Right hindlimb (tissue), 1 donor: ENCODE measurements around the gene STT3B.
"Not testable (repeated sequence)": the region's sequence is repeated elsewhere in the genome, so short reads cannot be mapped to it uniquely, and the experiment has no call there.

Experiments
- DNase-seq: peaks from one replicate; pipeline ENCODE4 v3.0.0-alpha.2; 2018

Gene STT3B

GRCh38 chr3:31552103-31552502, 19.4 kb downstream of the STT3B start:
- no peak for DNase-seq

DNA sequence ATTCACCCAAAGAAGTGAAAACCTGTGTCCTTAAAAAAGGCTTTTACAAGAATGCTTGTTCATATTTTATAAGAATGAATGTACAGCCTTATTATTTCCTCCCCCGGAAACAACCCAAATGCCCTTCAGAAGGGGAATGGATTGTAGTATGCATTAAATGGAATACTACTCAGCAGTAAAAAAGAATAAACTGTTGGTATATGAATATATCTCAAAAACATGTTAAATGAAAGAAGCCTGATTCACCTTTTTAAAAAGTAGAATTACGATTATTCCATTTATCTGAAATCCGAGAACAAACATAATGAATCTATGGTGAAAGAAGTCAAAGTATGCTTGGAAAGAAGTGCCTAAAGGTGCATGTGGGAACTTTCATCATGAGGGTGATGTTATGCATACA, 20.5 kb downstream of the STT3B start:
- no peak for DNase-seq

- DNase-seq, result no peak
These were observed 22.5 kb downstream of the STT3B start for GRCh38 chr3:31555204-31555603.

DNA sequence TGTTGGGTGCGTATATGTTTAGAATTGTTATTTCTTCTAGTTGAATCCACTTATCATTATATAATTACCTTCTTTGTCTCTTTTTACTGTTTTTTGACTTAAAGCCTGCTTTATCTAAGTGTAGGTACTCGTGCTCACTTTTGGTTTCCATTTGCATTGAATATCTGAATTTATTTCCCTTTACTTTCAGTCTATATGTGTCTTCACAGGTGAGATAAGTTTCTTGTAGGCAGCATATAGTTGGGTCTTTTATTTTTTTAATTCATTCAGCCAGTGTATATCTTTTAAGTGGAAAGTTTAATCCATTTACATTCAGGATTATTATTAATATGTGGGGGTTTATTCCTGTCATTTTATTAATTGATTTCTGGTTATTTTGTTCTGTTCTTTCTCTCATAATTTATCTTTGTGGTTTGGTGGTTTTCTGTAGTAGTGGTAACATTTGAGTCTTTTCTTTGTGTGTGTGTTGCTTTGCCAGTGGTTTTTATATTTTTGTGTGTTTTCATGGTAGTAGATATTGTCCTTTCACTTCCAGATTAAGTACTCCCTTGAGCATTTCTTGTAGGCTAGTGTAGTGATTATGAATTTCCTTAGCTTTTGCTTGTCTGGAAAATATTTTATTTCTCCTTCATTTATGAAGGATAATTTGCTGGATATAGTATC, 27.3 kb downstream of the STT3B start:
- no peak for DNase-seq

DNA sequence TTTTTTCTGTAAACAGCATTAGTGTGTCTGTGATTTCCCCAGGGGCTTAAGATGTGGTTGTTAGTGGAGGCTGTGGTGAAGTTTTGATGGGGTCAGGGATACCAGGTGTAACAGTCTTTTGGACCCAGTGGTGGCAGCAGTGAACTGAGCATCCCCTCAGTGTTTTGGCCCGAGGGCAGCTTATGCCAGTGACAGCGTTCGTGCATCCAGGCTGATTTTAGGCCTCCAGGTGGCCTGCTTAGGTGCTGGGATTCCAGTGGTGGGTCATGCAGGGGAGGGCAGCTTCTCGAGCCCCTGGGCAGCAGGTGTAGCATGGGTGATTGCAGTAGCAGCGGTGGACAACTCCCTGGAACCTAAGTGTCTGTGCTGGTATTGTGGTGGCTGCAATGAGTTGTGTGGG, 29.2 kb downstream of the STT3B start:
- no peak for DNase-seq

DNA sequence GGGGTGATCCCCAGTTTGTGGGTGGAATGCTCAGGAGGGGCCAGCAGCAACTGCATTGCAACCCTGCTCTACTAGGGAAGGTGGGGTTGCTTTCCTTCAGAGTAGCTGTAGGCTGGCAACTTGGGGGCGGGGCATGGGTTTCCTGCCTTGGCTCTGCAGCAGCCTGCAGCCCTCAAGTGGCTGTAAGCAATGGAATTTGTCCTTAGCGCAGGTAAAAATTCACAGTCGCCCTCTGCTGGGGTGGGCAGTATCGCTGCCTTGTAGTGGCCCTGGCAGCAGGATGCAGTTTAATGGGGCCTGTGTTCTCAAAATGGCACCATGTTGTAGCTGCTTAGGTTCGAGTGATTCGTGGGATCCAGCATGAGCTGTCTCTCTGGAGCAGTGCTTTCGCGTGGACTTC, 29.8 kb downstream of the STT3B start:
- no peak for DNase-seq

DNA sequence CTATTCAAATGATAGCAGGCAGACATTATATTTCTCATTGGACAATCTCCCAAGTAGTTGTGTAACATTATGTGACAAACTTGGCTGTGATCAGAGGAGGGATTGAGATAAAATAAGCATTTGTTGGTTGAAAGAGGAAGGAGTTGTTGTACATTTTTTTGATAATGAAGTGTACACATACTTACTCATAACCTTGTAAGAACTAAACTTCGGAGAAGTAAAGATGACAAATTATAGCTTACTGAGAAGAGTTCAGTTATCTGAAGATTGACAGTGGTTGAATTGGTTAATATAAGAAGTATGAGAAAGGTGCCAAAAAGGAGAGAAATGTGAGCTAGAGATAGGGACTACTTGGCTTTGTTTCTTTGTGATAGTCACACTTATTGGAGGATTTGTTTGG, 32.6 kb downstream of the STT3B start:
- no peak for DNase-seq

GRCh38 chr3:31567036-31567435, 34.3 kb downstream of the STT3B start:
- DNase-seq, result no peak

DNA sequence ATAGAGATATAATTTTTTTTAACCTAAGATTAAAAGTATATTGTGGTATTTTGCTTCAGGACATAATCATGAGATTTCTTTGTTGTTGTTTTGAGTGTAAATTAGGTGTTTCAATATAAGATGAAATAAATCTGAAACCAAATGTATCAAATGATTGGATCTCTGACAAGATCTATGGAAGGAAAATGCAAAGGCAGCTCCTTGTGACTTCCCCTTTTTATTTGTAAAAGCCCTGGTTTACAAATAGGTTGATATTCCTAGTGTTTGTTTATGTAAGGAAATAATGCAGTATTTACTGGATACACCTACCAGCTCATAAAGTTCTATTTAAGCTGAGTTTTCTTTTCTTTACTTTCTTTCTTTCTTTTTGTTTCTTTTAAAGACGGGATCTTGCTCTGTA, 35.9 kb downstream of the STT3B start:
- DNase-seq, result no peak

DNA sequence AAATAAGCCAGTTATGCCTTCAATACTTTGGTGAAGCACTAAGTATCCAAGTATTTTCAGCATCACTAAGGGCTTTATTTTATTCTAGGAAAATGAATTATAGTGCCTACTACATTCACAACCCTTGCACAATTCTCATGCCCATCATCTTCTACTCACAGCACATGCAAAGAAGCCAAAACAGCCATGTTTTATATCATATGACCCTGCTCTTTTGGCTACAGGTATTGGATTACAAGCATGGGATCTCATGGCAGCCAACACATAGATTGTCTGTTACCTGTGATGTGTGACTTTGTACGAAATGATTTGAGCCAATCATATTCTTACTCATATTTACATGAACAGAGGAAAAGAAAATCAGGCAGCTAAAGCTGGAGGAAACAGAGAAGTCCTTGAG, 38.6 kb downstream of the STT3B start:
- no peak for DNase-seq

DNA sequence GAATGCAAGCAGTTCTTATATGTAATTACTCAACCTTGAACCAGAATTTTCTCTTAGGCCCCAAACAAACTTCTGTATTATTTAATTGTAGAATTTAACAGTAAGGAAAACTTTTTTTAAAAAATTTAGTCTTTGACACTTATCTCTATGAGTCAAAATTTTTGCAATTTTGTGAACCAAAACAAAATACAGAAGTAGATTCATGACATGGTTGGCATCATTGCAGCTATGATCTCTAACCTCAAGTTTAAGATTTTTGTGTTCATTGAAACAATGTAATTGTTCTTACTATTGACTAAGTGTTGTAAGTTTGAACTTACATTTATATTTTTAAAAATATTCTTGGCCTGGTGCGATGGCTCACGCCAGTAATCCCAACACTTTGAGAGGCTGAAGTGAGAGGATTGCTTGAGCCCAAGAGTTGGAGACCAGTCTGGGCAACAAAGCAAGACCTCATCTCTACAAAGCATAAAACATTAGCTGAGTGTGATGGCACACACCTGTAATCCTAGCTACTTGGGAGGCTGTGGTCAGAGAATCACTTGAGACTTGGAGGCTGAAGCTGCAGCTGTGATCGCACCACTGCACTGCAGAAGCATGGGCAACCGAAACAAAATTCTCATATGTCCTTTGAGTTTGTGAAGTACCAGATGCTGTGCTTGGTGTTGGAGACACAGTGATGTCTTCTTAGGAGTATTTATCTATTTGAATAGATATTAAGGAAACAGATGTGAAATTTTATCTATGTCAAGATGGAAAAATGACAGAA, 39.7 kb downstream of the STT3B start:
- no peak for DNase-seq

DNA sequence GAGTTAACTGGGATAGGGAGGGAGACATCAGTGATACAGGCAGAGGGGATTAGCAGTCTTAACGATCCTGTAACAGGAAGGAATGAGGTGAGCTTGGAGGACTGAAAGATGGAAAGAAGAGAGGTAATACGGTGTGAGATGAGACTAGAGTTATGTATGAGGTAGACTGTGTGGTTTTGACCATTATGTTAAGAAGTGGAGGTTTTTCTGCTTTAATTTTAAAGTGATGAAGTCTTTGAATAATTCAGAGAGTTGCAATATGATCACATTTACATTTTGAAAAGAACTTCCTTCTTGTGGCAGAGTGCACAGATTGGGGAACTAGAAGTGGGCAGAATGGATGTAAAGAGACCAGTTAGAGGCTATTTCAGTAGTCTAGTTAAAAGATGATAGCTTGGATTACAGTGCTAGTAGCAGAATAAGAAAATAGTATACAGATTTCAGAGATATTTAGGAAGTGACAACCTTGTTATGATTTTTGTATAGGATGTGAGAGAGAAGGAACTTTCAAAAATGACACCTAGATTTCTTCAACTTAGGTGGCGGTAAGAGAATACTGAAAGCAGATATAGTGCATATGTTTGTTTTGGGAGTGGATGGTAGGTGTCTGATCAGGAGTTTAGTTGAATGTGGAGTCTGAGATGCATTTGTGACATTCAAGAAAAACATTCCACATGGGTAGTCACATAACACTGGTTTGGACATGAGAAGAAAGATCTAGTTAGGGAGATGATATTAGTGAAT, 40.5 kb downstream of the STT3B start:
- DNase-seq, result no peak

DNA sequence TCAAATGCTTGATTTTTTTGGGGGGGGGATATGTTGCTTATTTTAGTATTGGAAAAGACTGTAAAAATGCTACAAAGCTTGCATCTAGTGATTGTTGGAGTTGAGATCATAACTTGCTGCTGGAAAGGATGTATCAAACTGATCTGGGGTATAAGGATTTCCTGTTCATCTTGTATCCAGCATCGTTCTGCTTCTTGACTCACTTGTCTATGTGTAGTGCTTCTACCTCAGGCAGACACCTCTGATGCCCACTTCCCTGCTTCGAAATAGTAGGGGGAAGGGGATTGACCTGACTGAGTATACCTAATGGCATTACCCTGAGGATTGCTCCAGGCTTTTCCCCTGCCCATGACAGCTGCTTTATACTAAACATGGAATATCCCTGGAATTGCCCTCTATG, 42.7 kb downstream of the STT3B start:
- no peak for DNase-seq

- no peak for DNase-seq
These were observed 43.8 kb downstream of the STT3B start for GRCh38 chr3:31576521-31576920.

GRCh38 chr3:31577232-31577631, 44.5 kb downstream of the STT3B start:
- no peak for DNase-seq

DNA sequence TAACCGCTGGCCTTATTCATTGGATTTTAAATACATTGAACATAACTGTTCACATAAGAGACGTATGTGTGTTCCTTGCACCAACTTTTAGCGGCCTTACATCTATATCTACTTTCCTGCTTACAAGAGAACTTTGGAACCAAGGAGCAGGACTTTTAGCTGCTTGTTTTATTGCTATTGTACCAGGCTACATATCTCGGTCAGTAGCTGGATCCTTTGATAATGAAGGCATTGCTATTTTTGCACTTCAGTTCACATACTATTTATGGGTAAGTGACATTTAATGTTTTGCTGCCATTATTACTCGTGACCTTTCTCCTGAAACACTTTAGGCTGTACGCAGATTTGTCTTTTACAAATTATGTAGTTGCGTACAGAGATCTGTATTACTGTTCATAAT, 47.1 kb downstream of the STT3B start:
- DNase-seq, result no peak

GRCh38 chr3:31580645-31581044, 47.9 kb downstream of the STT3B start:
- DNase-seq, result no peak

DNA sequence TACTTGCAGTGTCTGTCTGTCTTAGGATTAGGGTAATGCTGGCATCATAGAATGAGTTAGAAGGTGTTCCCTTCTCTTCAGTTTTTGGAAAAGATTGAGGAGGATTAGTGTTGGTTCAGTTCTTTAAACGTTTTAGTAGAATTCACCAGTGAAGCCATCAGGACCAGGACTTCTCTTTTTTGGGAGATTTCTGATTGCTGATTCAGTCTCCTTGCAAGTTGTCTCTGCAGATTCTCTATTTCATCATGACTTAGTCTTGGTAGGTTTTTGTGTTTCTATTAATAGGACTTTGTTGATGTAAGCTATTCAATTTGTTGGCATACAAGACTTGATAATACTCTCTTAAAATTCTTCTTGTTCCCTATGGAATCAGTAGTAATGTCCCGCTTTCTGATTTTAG, 48.9 kb downstream of the STT3B start:
- no peak for DNase-seq

DNA sequence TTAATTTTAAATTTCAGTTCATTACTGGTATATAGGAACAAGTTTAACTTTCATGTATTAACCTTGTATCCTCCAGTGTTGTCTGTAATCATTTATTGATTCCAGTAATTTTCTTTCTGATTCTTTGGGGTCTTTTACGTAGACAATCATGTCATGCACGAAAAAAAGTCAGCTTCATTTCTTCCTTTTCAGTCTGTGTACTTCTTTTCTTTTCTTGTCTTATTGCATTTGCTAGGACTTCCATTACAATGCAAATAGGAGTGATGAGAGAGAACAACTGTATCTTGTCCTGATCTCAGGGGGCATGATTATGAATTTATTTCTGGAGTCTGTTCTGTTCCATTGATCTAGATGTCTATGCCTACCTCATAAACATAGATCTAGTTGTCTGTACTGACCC, 56.5 kb downstream of the STT3B start:
- no peak for DNase-seq

- no peak for DNase-seq
These were observed 57.9 kb downstream of the STT3B start for GRCh38 chr3:31590650-31591049.

DNA sequence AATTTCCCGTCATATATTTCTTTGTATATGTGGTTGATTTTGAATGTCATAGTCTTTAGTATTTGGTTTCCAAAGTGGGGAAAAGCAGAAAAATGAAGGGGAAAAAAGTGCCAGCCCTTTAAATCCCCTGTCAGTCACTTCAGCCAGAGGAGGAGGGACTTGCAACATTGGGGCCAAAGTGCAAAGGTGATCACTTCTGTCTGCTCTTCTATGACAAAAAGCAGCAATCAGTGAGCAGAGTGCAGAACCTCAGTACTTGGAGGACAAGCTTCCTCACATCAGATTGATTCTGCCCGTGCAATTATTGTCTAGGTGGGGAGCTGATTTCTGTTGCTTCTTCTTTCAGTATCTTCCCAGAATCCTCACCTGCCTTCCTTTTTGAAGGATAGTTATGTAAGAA, 60.0 kb downstream of the STT3B start:
- no peak for DNase-seq

DNA sequence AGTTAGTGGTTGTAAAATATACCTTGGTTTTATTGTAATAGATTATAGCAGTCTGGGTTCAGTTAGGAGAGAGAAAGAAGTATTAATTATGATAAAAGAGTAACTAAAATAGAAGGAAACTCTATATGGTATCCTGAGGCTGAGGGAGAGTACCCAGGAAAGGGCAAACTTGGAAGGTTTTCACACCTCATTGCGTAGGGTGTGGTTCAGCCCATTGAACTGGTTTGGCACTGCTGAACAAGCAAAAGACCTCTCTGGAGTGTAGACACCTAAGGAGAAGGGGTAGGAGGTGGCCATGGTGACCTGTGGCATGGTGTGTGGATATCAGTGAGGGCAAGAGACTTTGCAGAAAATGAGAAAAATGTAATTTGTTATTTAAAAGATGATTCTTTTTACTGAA, 63.5 kb downstream of the STT3B start:
- DNase-seq, result no peak

- DNase-seq, result no peak
These were observed 67.7 kb downstream of the STT3B start for GRCh38 chr3:31600431-31600830.

DNA sequence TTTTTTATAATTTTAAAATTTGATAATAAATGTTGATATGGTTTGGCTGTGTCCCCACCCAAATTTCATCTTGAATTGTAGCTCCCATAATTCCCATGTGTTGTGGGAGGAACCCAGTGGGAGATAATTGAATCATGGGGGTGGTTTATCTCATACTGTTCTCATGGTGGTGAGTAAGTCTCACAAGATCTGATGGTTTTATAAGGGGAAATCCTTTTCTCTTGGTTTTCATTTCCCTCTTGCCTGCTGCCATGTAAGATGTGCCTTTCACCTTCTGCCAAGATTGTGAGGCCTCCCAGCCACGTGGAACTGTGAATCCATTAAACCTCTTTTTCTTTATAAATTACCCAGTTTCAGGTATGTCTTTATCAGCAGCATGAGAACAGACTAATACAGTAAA, 72.6 kb downstream of the STT3B start:
- DNase-seq, result not testable (repeated sequence)
